ENCODE data around the gene BRD7.

DNA sequence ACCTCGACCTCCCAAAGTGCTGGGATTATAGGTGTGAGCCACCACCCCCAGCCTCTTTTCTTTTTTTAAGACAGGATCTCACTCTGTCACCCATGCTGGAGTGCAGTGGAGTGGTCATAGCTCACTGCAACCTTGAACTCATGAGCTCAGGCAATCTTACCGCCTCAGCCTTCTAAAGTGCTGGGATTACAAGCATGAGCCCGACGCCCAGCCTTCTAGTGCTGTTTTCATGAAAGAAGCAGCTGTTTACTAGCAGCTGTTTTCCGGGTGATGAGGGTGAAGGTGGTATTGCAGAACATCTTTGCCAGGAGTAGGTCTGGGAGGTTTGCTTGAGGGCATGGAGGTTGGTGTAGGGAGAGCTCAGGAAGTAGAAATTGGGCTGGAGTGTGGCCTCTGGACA is 100.4 kb downstream of the BRD7 start:
- TF ChIP-seq, protein P1, sequence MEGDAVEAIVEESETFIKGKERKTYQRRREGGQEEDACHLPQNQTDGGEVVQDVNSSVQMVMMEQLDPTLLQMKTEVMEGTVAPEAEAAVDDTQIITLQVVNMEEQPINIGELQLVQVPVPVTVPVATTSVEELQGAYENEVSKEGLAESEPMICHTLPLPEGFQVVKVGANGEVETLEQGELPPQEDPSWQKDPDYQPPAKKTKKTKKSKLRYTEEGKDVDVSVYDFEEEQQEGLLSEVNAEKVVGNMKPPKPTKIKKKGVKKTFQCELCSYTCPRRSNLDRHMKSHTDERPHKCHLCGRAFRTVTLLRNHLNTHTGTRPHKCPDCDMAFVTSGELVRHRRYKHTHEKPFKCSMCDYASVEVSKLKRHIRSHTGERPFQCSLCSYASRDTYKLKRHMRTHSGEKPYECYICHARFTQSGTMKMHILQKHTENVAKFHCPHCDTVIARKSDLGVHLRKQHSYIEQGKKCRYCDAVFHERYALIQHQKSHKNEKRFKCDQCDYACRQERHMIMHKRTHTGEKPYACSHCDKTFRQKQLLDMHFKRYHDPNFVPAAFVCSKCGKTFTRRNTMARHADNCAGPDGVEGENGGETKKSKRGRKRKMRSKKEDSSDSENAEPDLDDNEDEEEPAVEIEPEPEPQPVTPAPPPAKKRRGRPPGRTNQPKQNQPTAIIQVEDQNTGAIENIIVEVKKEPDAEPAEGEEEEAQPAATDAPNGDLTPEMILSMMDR (IDR thresholded peaks at IDR 0.05) = no peak
- no peak for TF ChIP-seq POLR2A (IDR thresholded peaks at IDR 0.05)
